Peyer's patch (tissue), 4 donors: Measurements from ENCODE around the gene CARD14. TPM values are rescaled to one million over a fixed set of nuclear protein-coding genes. Genes with fewer than 3 reads are reported as not detected.
A peak's percentile ranks its signal among the peaks of the same experiment; 100 is the strongest.
"Not testable (repeated sequence)": the region's sequence is repeated elsewhere in the genome, so short reads cannot be mapped to it uniquely, and the experiment has no call there.

Source experiments
- DNase-seq, 3 donors: peaks; one replicate each; pipeline ENCODE4 v3.0.0-alpha.2; 2017 to 2019
- H3K27ac ChIP-seq, 4 donors: fragments of 200-600 bp; sonication (generic); one replicate each; pipeline ENCODE4 v1.5.1; 2016 to 2019
- H3K27me3 ChIP-seq, 2 donors: fragments of 200-600 bp; sonication (generic); one replicate each; pipeline ENCODE4 v1.5.1; 2019
- H3K36me3 ChIP-seq, 3 donors: fragments of 200-600 bp; sonication (generic); one replicate each; pipeline ENCODE4 v1.5.1; 2016 to 2019
- H3K4me1 ChIP-seq, 4 donors: fragments of 200-600 bp; sonication (generic); one replicate each; pipeline ENCODE4 v1.5.1; 2016 to 2019
- H3K4me3 ChIP-seq, 4 donors: fragments of 200-600 bp; sonication (generic); 1 replicate in 3 of 4; 2 replicates in 1 of 4; pipeline ENCODE4 v1.5.1; 2016 to 2019; ENCODE audit warnings: mild to moderate bottlenecking in 1 of 4
- H3K9me3 ChIP-seq, 4 donors: fragments of 200-600 bp; sonication (generic); one replicate each; pipeline ENCODE4 v1.5.1; 2016 to 2019; ENCODE audit warnings: mild to moderate bottlenecking in 1 of 4
- POLR2A ChIP-seq, 2 donors: fragments of 450-650 bp; IDR thresholded peaks; one replicate each; pipeline ENCODE4 v1.5.1; 2017; ENCODE audit warnings: antibody characterized with exemption in 2 of 2, mild to moderate bottlenecking in 2 of 2, moderate library complexity in 2 of 2
- total RNA-seq, 4 donors: library from RNA; depleted of rRNA; stranded (reverse); fragments of >200 nt; gene quantifications; one replicate each; pipeline ENCODE4 v1.1.0, GENCODE V29; 2016
- TF ChIP-seq, protein P1 (sequence below), 6 experiments: fragments of 450-650 bp in 4 of 6; fragments of 200-600 bp in 2 of 6; sonication (generic) in 1 of 6; IDR thresholded peaks; one replicate each; pipeline ENCODE4 v1.5.1; 2017 to 2019; ENCODE audit warnings: antibody characterized with exemption in 6 of 6, mild to moderate bottlenecking in 3 of 6, moderate library complexity in 1 of 6

The CARD14 gene
- total RNA-seq, 4 donors from 2014 or later: 0.94 to 5.4 (median 2.6) TPM

DNA sequence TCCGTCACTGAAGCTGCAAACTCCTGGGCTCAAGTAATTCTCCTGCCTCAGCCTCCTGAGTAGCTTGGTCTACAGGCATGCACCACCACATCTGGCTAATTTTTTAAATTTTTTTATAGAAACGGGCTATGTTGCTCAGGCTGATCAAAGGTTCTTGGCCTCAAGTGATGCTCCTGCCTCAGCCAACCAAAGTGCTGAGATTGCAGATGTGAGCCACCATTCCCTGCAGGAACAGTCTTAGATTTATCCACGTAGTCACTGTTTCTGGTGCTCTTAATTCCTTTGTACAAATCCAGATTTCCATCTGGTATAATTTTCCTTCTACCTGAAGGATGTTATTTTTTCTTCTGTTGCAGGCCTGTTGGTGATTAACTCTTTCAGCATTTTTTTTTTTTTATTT is 63.4 kb downstream of the CARD14 start:
- H3K9me3 ChIP-seq: peaks cover 0 to 12% (median 4%) of the 10 kb centered on the region in 4 donors
- H3K27ac ChIP-seq: no peak overlapping the region
- TF ChIP-seq, protein P1, sequence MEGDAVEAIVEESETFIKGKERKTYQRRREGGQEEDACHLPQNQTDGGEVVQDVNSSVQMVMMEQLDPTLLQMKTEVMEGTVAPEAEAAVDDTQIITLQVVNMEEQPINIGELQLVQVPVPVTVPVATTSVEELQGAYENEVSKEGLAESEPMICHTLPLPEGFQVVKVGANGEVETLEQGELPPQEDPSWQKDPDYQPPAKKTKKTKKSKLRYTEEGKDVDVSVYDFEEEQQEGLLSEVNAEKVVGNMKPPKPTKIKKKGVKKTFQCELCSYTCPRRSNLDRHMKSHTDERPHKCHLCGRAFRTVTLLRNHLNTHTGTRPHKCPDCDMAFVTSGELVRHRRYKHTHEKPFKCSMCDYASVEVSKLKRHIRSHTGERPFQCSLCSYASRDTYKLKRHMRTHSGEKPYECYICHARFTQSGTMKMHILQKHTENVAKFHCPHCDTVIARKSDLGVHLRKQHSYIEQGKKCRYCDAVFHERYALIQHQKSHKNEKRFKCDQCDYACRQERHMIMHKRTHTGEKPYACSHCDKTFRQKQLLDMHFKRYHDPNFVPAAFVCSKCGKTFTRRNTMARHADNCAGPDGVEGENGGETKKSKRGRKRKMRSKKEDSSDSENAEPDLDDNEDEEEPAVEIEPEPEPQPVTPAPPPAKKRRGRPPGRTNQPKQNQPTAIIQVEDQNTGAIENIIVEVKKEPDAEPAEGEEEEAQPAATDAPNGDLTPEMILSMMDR (IDR thresholded peaks at IDR 0.05): no peak
- no peak for TF ChIP-seq POLR2A (IDR thresholded peaks at IDR 0.05)
- peaks cover 0 to 43% (median 0%) of the 10 kb centered on the region in 3 donors for H3K36me3 ChIP-seq
- no peak for DNase-seq
- no peaks in the 10 kb centered on the region for H3K4me1 ChIP-seq
- no peaks in the 10 kb centered on the region for H3K27me3 ChIP-seq
- no peak overlapping the region for H3K4me3 ChIP-seq

DNA sequence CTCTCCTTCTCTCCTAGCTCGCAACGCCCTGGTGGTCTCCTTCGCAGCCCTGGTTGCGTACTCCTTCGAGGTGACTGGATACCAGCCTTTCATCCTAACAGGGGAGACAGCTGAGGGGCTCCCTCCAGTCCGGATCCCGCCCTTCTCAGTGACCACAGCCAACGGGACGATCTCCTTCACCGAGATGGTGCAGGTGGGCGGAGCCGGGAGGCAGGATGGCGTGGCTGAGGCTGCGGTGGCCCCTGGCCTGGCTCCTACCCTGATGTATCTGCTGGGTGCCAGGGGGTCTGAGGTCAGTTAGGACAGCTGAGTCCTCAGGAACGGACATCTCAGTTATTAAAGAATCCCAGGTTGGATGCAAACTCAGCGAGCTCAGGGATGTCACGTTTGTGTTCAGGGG is 67.1 kb downstream of the CARD14 start:
- Histone ChIP-seq H3K9me3 (peaks cover 0 to 12% (median 4%) of the 10 kb centered on the region in 4 donors), H3K4me1 (no peaks in the 10 kb centered on the region), H3K36me3 (peaks cover 0 to 49% (median 0%) of the 10 kb centered on the region in 3 donors), H3K27ac (no peak overlapping the region), H3K27me3 (no peaks in the 10 kb centered on the region), H3K4me3 (no peak overlapping the region)
- TF ChIP-seq, protein P1 (IDR thresholded peaks at IDR 0.05): no peak
- no peak for TF ChIP-seq POLR2A (IDR thresholded peaks at IDR 0.05)
- DNase-seq: no peak

DNA sequence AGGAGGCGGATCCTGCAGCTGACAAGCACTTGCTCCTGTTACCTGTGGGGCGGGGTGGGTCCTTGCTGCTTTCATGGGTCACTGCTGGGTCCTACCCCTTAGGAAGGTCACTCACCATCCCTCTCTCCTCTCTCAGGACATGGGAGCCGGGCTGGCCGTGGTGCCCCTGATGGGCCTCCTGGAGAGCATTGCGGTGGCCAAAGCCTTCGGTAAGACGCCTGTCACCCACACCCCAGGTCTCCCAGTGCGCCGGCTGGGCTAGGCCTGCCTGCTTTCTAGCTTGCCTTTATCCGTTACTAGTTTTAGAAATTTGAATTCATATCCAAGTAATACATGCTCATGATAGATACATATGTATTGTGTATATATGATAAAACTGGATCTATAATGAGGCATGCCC is 67.6 kb downstream of the CARD14 start:
- H3K4me3 ChIP-seq: no peak overlapping the region
- peaks cover 0 to 49% (median 0%) of the 10 kb centered on the region in 3 donors for H3K36me3 ChIP-seq
- peaks cover 0 to 8% (median 3%) of the 10 kb centered on the region in 4 donors for H3K9me3 ChIP-seq
- no peak for DNase-seq
- H3K4me1 ChIP-seq: no peaks in the 10 kb centered on the region
- TF ChIP-seq POLR2A (IDR thresholded peaks at IDR 0.05): no peak
- TF ChIP-seq, protein P1 (IDR thresholded peaks at IDR 0.05): no peak
- no peaks in the 10 kb centered on the region for H3K27me3 ChIP-seq
- H3K27ac ChIP-seq: no peak overlapping the region

DNA sequence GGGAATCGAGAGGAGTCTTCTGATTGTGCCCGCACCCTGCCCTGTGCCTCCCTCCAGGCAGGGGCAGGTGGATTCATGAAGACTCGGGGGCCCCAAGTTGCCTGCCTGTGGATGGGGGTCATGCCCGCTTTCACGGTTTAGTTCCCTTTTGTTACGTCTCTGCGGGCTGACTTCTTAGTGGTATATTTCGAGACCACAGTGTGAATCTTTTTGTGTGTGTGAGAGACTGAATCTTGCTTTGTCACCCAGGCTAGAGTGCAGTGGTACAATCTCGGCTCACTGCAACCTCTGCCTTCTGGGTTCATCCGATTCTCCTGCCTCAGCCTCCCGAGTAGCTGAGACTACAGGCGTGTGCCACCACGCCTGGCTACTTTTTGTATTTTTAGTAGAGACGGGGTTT is 72.7 kb downstream of the CARD14 start:
- DNase-seq: peak in 1 of 3 donors; percentile 25
- TF ChIP-seq, protein P1 (IDR thresholded peaks at IDR 0.05): no peak
- no peak for TF ChIP-seq POLR2A (IDR thresholded peaks at IDR 0.05)
- peaks cover 0 to 45% (median 0%) of the 10 kb centered on the region in 3 donors for H3K36me3 ChIP-seq
- H3K4me1 ChIP-seq: no peaks in the 10 kb centered on the region
- no peak overlapping the region for H3K4me3 ChIP-seq
- H3K27ac ChIP-seq: no peak overlapping the region
- H3K27me3 ChIP-seq: no peaks in the 10 kb centered on the region
- H3K9me3 ChIP-seq: no peaks in the 10 kb centered on the region

DNA sequence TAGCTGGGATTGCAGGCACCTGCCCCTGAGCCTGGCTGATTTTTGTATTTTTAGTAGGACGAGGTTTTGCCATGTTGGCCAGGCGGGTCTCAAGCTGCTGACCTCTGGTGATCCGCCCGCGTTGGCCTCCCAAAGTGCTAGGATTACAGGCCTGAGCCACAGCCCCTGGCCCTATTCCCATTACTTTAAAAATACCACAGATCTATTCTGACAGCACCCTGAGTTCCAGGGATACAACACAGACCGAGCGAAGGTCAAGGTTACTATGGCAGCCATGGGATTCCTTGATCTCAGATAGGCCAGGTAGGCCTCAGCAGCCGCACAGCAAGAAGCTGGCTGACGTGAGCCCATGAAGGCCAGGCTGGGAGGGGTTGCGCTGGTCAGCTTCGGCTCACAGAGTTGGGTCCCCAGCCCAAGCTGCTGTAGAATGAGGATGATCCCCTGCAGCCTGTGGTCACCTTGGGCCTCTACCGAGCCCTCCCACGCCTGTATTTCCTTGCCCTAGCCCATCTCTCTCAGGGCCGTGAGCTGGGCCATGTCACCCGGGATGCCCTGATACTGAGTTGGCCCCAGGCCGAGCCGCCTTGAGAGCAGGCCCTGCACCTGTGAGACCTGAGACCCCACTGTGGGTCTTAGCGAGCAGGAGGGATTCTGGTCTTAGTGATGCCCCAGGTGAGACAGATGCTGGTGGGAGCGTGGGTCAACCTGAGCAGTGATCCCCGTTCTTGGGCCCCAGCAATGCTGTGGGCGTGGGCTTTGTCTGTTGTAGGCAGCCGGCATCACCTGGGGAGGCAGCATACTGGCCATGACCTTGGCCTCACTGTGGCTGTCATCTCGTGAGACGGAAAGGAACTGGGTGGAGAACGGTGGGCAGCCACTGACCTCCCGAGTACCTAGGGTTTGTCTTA is 74.0 kb downstream of the CARD14 start:
- no peak overlapping the region for H3K27ac ChIP-seq
- no peaks in the 10 kb centered on the region for H3K9me3 ChIP-seq
- H3K4me1 ChIP-seq: no peaks in the 10 kb centered on the region
- no peak overlapping the region for H3K4me3 ChIP-seq
- DNase-seq: peak in 1 of 3 donors; percentile 14
- H3K27me3 ChIP-seq: no peaks in the 10 kb centered on the region
- peaks cover 0 to 41% (median 0%) of the 10 kb centered on the region in 3 donors for H3K36me3 ChIP-seq
- TF ChIP-seq, protein P1 (IDR thresholded peaks at IDR 0.05): no peak
- no peak for TF ChIP-seq POLR2A (IDR thresholded peaks at IDR 0.05)

DNA sequence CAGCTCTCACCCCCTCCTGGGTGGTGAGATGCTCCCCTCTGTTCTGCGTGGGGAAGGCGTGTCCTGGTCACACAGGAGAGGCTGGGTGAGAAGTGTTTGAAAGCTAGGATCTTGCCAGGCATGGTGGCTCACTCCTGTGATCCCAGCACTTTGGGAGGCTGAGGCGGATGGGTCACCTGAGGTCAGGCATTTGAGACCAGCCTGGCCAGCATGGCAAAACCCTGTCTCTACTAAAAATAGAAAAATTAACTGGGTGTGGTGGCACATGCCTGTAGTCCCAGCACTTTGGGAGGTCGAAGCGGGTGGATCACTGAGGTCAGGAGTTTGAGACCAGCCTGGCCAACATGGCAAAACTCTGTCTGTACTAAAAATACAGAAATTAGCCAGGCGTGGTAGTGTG is 74.6 kb downstream of the CARD14 start:
- DNase-seq, H3K4me1 ChIP-seq, H3K27ac ChIP-seq, H3K9me3 ChIP-seq, H3K4me3 ChIP-seq, H3K27me3 ChIP-seq: not testable (repeated sequence)
- peaks cover 0 to 41% (median 0%) of the 10 kb centered on the region in 3 donors for H3K36me3 ChIP-seq
